PC-9 (cell line): ENCODE results near the gene NTSR2. TPM values are rescaled to one million over a fixed set of nuclear protein-coding genes. Genes with fewer than 3 reads are reported as not detected.

Source experiments
- BruUV-seq: library from RNA; stranded (reverse); fragments of 400-500 nt; replicated peaks from 2 replicates; lab custom pipeline; 2021; lab: Mats Ljungman, UMichigan
- CTCF ChIA-PET: fragments of 300-600 bp; sonication (Branson Sonifier 250); formaldehyde crosslinking; loops from one replicate; lab custom pipeline; 2022; ENCODE audit warnings: antibody characterized with exemption; lab: Charles Lee
- POLR2A ChIA-PET: fragments of 300-600 bp; sonication (Branson Sonifier 250); formaldehyde crosslinking; loops from one replicate; lab custom pipeline; 2022; ENCODE audit warnings: antibody characterized with exemption; ENCODE audit not compliant: unreplicated experiment; lab: Charles Lee
- DNase-seq, 2 experiments: peaks; one replicate each; pipeline versions ENCODE4 v3.0.0 to v3.0.0-alpha.2; 2015 to 2022; ENCODE audit warnings: mixed read lengths in 1 of 2
- H2AFZ ChIP-seq: fragments of 200-600 bp; sonication (generic); 2 replicates; pipeline ENCODE4 v1.8.1; 2017; ENCODE audit warnings: antibody characterized with exemption
- H3F3A ChIP-seq: fragments of 200-600 bp; sonication (generic); 2 replicates; pipeline ENCODE4 v1.8.1; 2017; ENCODE audit warnings: antibody characterized with exemption, mild to moderate bottlenecking, low read depth; ENCODE audit not compliant: insufficient read depth
- H3K27ac ChIP-seq: fragments of 200-600 bp; sonication (generic); 2 replicates; pipeline ENCODE4 v1.6.1; 2016; ENCODE audit warnings: mixed run types
- H3K27me3 ChIP-seq: fragments of 200-600 bp; sonication (generic); 2 replicates; pipeline ENCODE4 v1.6.1; 2016; ENCODE audit warnings: low read depth, mixed run types; ENCODE audit not compliant: insufficient read depth
- H3K36me3 ChIP-seq: fragments of 200-600 bp; sonication (generic); 2 replicates; pipeline ENCODE4 v1.6.1; 2016; ENCODE audit warnings: low read depth, mixed run types
- H3K4me1 ChIP-seq: fragments of 200-600 bp; sonication (generic); replicated peaks from 2 replicates; pipeline ENCODE4 v1.6.1; 2016; ENCODE audit warnings: mixed run types; ENCODE audit not compliant: insufficient read depth
- H3K4me2 ChIP-seq: fragments of 200-600 bp; sonication (generic); 2 replicates; pipeline ENCODE4 v1.6.1; 2017; ENCODE audit warnings: mixed run types
- H3K4me3 ChIP-seq: fragments of 200-600 bp; sonication (generic); 2 replicates; pipeline ENCODE4 v1.6.1; 2016; ENCODE audit warnings: mixed run types
- H3K79me2 ChIP-seq: fragments of 200-600 bp; sonication (generic); 2 replicates; pipeline ENCODE4 v1.6.1; 2017; ENCODE audit warnings: low read depth, mixed run types
- H3K9me2 ChIP-seq: fragments of 200-600 bp; sonication (generic); 2 replicates; pipeline ENCODE4 v1.8.1; 2017; ENCODE audit warnings: mild to moderate bottlenecking; ENCODE audit not compliant: insufficient read depth
- H3K9me3 ChIP-seq: fragments of 200-600 bp; sonication (generic); 2 replicates; pipeline ENCODE4 v1.8.1; 2016; ENCODE audit warnings: low read depth; ENCODE audit not compliant: insufficient read depth
- H4K20me1 ChIP-seq: fragments of 200-600 bp; sonication (generic); 2 replicates; pipeline ENCODE4 v1.8.1; 2017; ENCODE audit not compliant: insufficient read depth
- CTCF ChIP-seq: fragments of 200-600 bp; sonication (generic); conservative IDR thresholded peaks from 2 replicates; pipeline ENCODE4 v1.6.1; 2017; ENCODE audit warnings: mixed run types, antibody characterized with exemption, mild to moderate bottlenecking, moderate library complexity
- EZH2 ChIP-seq: fragments of 200-600 bp; sonication (generic); IDR thresholded peaks from 2 replicates; pipeline ENCODE4 v1.8.0; 2017; ENCODE audit warnings: antibody characterized with exemption, low read depth
- intact Hi-C: fragments of 100-400 bp; cut with micrococcal nuclease; formaldehyde crosslinking; loops from one replicate; pipeline ENCODE4 v1.10.0; 2022; ENCODE audit not compliant: unreplicated experiment
- total RNA-seq: library from RNA; stranded (reverse); gene quantifications from 2 replicates; pipeline ENCODE4 v1.2.3, GENCODE V29; 2021

The NTSR2 gene
- total RNA-seq, 1 experiment from 2014 or later, result not detected

- Histone ChIP-seq H3K4me3 (no peak overlapping the region), H3K9me3 (no peaks in the 10 kb centered on the region), H4K20me1 (no peaks in the 10 kb centered on the region), H3K27me3 (peaks cover 46% of the 10 kb centered on the region), H3K4me2 (no peak overlapping the region), H3K4me1 (no peaks in the 10 kb centered on the region), H3K9me2 (no peaks in the 10 kb centered on the region), H3K27ac (no peak overlapping the region), H3K36me3 (no peaks in the 10 kb centered on the region), H3K79me2 (no peaks in the 10 kb centered on the region), H3F3A (no peaks in the 10 kb centered on the region), H2AFZ (no peak overlapping the region)
- POLR2A ChIA-PET, result no interaction called here
- intact Hi-C loops, result no loop called here
- CTCF ChIA-PET, result interaction anchor here (0.7 kb wide), 1 partner anchor 136 kb away, joined by 3 read pairs; no protein-coding TSS in a partner anchor
- no peak for TF ChIP-seq EZH2
- TF ChIP-seq CTCF, result no peak
- BruUV-seq, result no TSS peak
- DNase-seq, result no peak
These were observed 27.0 kb downstream of the NTSR2 start for GRCh38 chr2:11642972-11643371.

- Histone ChIP-seq H3K4me3 (no peak overlapping the region), H3K9me2 (no peaks in the 10 kb centered on the region), H3K79me2 (no peaks in the 10 kb centered on the region), H4K20me1 (no peaks in the 10 kb centered on the region), H3K9me3 (no peaks in the 10 kb centered on the region), H3F3A (no peaks in the 10 kb centered on the region), H3K4me1 (no peaks in the 10 kb centered on the region), H3K4me2 (no peak overlapping the region), H2AFZ (no peak overlapping the region), H3K27me3 (peaks cover 70% of the 10 kb centered on the region), H3K36me3 (no peaks in the 10 kb centered on the region), H3K27ac (no peak overlapping the region)
- intact Hi-C loops, result no loop called here
- ChIA-PET CTCF (no interaction called here), POLR2A (no interaction called here)
- DNase-seq, result no peak
- TF ChIP-seq EZH2, result no peak
- no peak for TF ChIP-seq CTCF
- no TSS peak for BruUV-seq
These were observed 29.9 kb downstream of the NTSR2 start for GRCh38 chr2:11640132-11640531.

GRCh38 chr2:11639503-11639902, 30.5 kb downstream of the NTSR2 start:
- ChIA-PET POLR2A (no interaction called here), CTCF (no interaction called here)
- no peak overlapping the region for H3K4me2 ChIP-seq
- no peaks in the 10 kb centered on the region for H3K9me3 ChIP-seq
- no peaks in the 10 kb centered on the region for H3K36me3 ChIP-seq
- H3K79me2 ChIP-seq, result no peaks in the 10 kb centered on the region
- H3K9me2 ChIP-seq, result no peaks in the 10 kb centered on the region
- no peak for DNase-seq
- H2AFZ ChIP-seq, result no peak overlapping the region
- no peaks in the 10 kb centered on the region for H3K4me1 ChIP-seq
- TF ChIP-seq EZH2 (no peak), CTCF (no peak)
- no peak overlapping the region for H3K4me3 ChIP-seq
- no peak overlapping the region for H3K27ac ChIP-seq
- H4K20me1 ChIP-seq, result no peaks in the 10 kb centered on the region
- peaks cover 76% of the 10 kb centered on the region for H3K27me3 ChIP-seq
- no TSS peak for BruUV-seq
- H3F3A ChIP-seq, result no peaks in the 10 kb centered on the region
- intact Hi-C loops, result no loop called here
